CD4-positive, CD25-positive, alpha-beta regulatory T cell (primary cell): ENCODE measurements around the gene KIFC3. TPM values are rescaled to one million over a fixed set of nuclear protein-coding genes. Genes with fewer than 3 reads are reported as not detected.
"Not testable (repeated sequence)": the region's sequence is repeated elsewhere in the genome, so short reads cannot be mapped to it uniquely, and the experiment has no call there.

Experiments
- ATAC-seq, 2 donors: fragments of 150-1000 bp; cut with Tn5 transposase; one replicate each; pipeline ENCODE4 v1.10.0; 2021; ENCODE audit warnings: low read depth in 2 of 2, moderate number of reproducible peaks in 2 of 2, moderate library complexity in 1 of 2
- DNase-seq, 3 donors: peaks; one replicate each; pipeline versions ENCODE4 v3.0.0 to v3.0.0-alpha.2; 2012 to 2022; ENCODE audit warnings: mixed read lengths in 1 of 3
- H3K27ac ChIP-seq: one replicate; pipeline ENCODE4 v1.7.0; 2013; ENCODE audit warnings: mild to moderate bottlenecking, low read length; ENCODE audit not compliant: insufficient read depth, poor library complexity, severe bottlenecking
- H3K27me3 ChIP-seq: one replicate; pipeline ENCODE4 v1.7.0; 2013; ENCODE audit warnings: low read length; ENCODE audit not compliant: control insufficient read depth, insufficient read depth
- H3K36me3 ChIP-seq: one replicate; pipeline ENCODE4 v1.7.0; 2013; ENCODE audit warnings: mild to moderate bottlenecking, low read length, moderate library complexity; ENCODE audit not compliant: control insufficient read depth, insufficient read depth
- H3K4me1 ChIP-seq: 2 replicates; pipeline ENCODE4 v1.7.0; 2013; ENCODE audit warnings: mild to moderate bottlenecking, low read length; ENCODE audit not compliant: insufficient read depth, control insufficient read depth, poor library complexity, severe bottlenecking
- H3K4me3 ChIP-seq: one replicate; pipeline ENCODE4 v1.7.0; 2013; ENCODE audit warnings: low read depth, mild to moderate bottlenecking, low read length, moderate library complexity
- H3K9me3 ChIP-seq, 2 experiments: 1 replicate in 1 of 2; 2 replicates in 1 of 2; pipeline ENCODE4 v1.7.0; 2013; ENCODE audit warnings: low read length in 2 of 2, mild to moderate bottlenecking in 1 of 2, moderate library complexity in 1 of 2; ENCODE audit not compliant: control insufficient read depth in 2 of 2
- H3K27ac Mint-ChIP-seq, 3 donors: one replicate each; pipeline ENCODE4 v1.8.0; 2020 to 2022; ENCODE audit warnings: mild to moderate bottlenecking in 3 of 3, mixed read lengths in 3 of 3, moderate library complexity in 2 of 3
- H3K27me3 Mint-ChIP-seq: one replicate; pipeline ENCODE4 v1.8.0; 2022; ENCODE audit warnings: mild to moderate bottlenecking, mixed read lengths
- H3K36me3 Mint-ChIP-seq: one replicate; pipeline ENCODE4 v1.8.0; 2020; ENCODE audit warnings: mixed read lengths
- H3K4me1 Mint-ChIP-seq, 4 donors: one replicate each; pipeline ENCODE4 v1.8.0; 2020 to 2022; ENCODE audit warnings: mixed read lengths in 4 of 4, mild to moderate bottlenecking in 1 of 4
- H3K4me3 Mint-ChIP-seq, 4 donors: one replicate each; pipeline ENCODE4 v1.8.0; 2020 to 2022; ENCODE audit warnings: mild to moderate bottlenecking in 4 of 4, mixed read lengths in 4 of 4, moderate library complexity in 3 of 4
- H3K9me3 Mint-ChIP-seq, 7 donors: one replicate each; pipeline ENCODE4 v1.8.0; 2020 to 2022; ENCODE audit warnings: mixed read lengths in 7 of 7, mild to moderate bottlenecking in 3 of 7, moderate library complexity in 2 of 7
- polyA plus RNA-seq, 4 donors: library from polyadenylated mRNA; unstranded; fragments of 300-500 nt; fragmentation: Illumina TruSeq; gene quantifications; one replicate each; pipeline ENCODE4 v1.2.3, GENCODE V29; 2021
- total RNA-seq: library from RNA; stranded (reverse); gene quantifications from one replicate; pipeline ENCODE4 v1.2.3, GENCODE V29; 2022

KIFC3 gene
- total and polyA plus RNA-seq, 5 donors from 2014 or later = 1.2 TPM; not detected in 4

GRCh38 chr16:57722651-57723050 is 79.6 kb downstream of the KIFC3 start:
- Mint-ChIP-seq H3K27me3 (peaks cover 9% of the 10 kb centered on the region), H3K4me1 (no peaks in the 10 kb centered on the region), H3K27ac (no peak overlapping the region), H3K4me3 (no peak overlapping the region), H3K9me3 (peaks cover 0 to 2% (median 0%) of the 10 kb centered on the region in 7 donors), H3K36me3 (no peaks in the 10 kb centered on the region)
- Histone ChIP-seq H3K4me1 (no peaks in the 10 kb centered on the region), H3K27me3 (no peaks in the 10 kb centered on the region), H3K4me3 (no peak overlapping the region), H3K9me3 (no peaks in the 10 kb centered on the region), H3K27ac (no peak overlapping the region), H3K36me3 (no peaks in the 10 kb centered on the region)
- no peak for ATAC-seq
- no peak for DNase-seq

- Mint-ChIP-seq H3K36me3 (no peaks in the 10 kb centered on the region), H3K27ac (no peak overlapping the region), H3K4me3 (no peak overlapping the region), H3K9me3 (peaks cover 0 to 2% (median 0%) of the 10 kb centered on the region in 7 donors), H3K4me1 (no peaks in the 10 kb centered on the region), H3K27me3 (peaks cover 9% of the 10 kb centered on the region)
- Histone ChIP-seq H3K36me3 (no peaks in the 10 kb centered on the region), H3K4me3 (no peak overlapping the region), H3K9me3 (no peaks in the 10 kb centered on the region), H3K27me3 (no peaks in the 10 kb centered on the region), H3K27ac (no peak overlapping the region), H3K4me1 (no peaks in the 10 kb centered on the region)
- DNase-seq = no peak
- no peak for ATAC-seq
These were observed 80.1 kb downstream of the KIFC3 start for GRCh38 chr16:57722210-57722499.

GRCh38 chr16:57721356-57722209 is 80.7 kb downstream of the KIFC3 start:
- H3K9me3 ChIP-seq = no peaks in the 10 kb centered on the region
- DNase-seq (no peak), ATAC-seq (no peak)
- H3K9me3 Mint-ChIP-seq = peaks cover 0 to 2% (median 0%) of the 10 kb centered on the region in 7 donors
- no peak overlapping the region for H3K27ac ChIP-seq
- no peak overlapping the region for H3K4me3 ChIP-seq
- H3K27me3 Mint-ChIP-seq = peaks cover 11% of the 10 kb centered on the region
- no peaks in the 10 kb centered on the region for H3K36me3 Mint-ChIP-seq
- no peak overlapping the region for H3K4me3 Mint-ChIP-seq
- no peaks in the 10 kb centered on the region for H3K27me3 ChIP-seq
- no peaks in the 10 kb centered on the region for H3K36me3 ChIP-seq
- no peaks in the 10 kb centered on the region for H3K4me1 ChIP-seq
- no peak overlapping the region for H3K27ac Mint-ChIP-seq
- H3K4me1 Mint-ChIP-seq = no peaks in the 10 kb centered on the region

DNA sequence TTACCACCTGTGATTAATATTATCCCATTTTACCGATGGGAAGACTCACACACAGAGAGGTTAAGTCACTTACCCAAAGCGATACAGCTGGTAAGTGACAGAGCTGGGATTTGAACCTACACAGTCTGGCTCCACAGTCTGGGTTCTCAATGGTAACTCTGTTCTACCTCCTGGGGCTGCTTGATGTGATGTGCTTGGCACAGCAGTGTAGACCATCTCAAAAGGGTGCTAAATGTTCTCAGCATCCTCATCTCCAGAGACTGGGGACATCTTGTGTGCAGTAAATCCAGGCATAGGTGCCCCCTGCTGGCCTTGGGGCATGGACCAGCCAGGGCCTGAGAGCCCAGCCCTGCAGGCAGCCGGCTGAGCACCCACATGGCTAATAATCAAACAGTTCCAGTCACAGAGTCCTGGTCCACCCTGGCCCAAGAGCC is 82.1 kb downstream of the KIFC3 start:
- H3K4me3 Mint-ChIP-seq = no peak overlapping the region
- ATAC-seq (no peak), DNase-seq (peak in 2 of 3 donors; percentile 17 to 58)
- peaks cover 0 to 2% (median 0%) of the 10 kb centered on the region in 7 donors for H3K9me3 Mint-ChIP-seq
- Histone ChIP-seq H3K27me3 (no peaks in the 10 kb centered on the region), H3K4me3 (no peak overlapping the region), H3K36me3 (no peaks in the 10 kb centered on the region), H3K27ac (no peak overlapping the region), H3K9me3 (no peaks in the 10 kb centered on the region), H3K4me1 (no peaks in the 10 kb centered on the region)
- H3K27ac Mint-ChIP-seq = no peak overlapping the region
- H3K27me3 Mint-ChIP-seq = peaks cover 18% of the 10 kb centered on the region
- no peaks in the 10 kb centered on the region for H3K36me3 Mint-ChIP-seq
- no peaks in the 10 kb centered on the region for H3K4me1 Mint-ChIP-seq

- Mint-ChIP-seq H3K4me3 (no peak overlapping the region), H3K36me3 (no peaks in the 10 kb centered on the region), H3K4me1 (no peaks in the 10 kb centered on the region), H3K9me3 (no peaks in the 10 kb centered on the region), H3K27me3 (peaks cover 41% of the 10 kb centered on the region), H3K27ac (no peak overlapping the region)
- ATAC-seq = no peak
- Histone ChIP-seq H3K4me3 (no peak overlapping the region), H3K4me1 (no peaks in the 10 kb centered on the region), H3K27ac (no peak overlapping the region), H3K9me3 (no peaks in the 10 kb centered on the region), H3K36me3 (no peaks in the 10 kb centered on the region), H3K27me3 (peaks cover 10% of the 10 kb centered on the region)
- no peak for DNase-seq
These were observed 88.2 kb downstream of the KIFC3 start for GRCh38 chr16:57714047-57714446.

- Mint-ChIP-seq H3K4me3 (peak overlapping the region in 1 of 4 donors; percentile 38), H3K9me3 (no peaks in the 10 kb centered on the region), H3K36me3 (no peaks in the 10 kb centered on the region), H3K27ac (no peak overlapping the region), H3K27me3 (peaks cover 40% of the 10 kb centered on the region), H3K4me1 (no peaks in the 10 kb centered on the region)
- DNase-seq (no peak), ATAC-seq (no peak)
- peaks cover 10% of the 10 kb centered on the region for H3K27me3 ChIP-seq
- H3K36me3 ChIP-seq = no peaks in the 10 kb centered on the region
- no peaks in the 10 kb centered on the region for H3K9me3 ChIP-seq
- H3K27ac ChIP-seq = no peak overlapping the region
- H3K4me3 ChIP-seq = no peak overlapping the region
- H3K4me1 ChIP-seq = no peaks in the 10 kb centered on the region
These were observed 88.7 kb downstream of the KIFC3 start for GRCh38 chr16:57713596-57713995.

- H3K9me3 Mint-ChIP-seq, H3K27ac ChIP-seq, H3K36me3 ChIP-seq, H3K36me3 Mint-ChIP-seq, DNase-seq, ATAC-seq, H3K4me3 ChIP-seq, H3K27ac Mint-ChIP-seq, H3K4me1 Mint-ChIP-seq, H3K4me1 ChIP-seq, H3K27me3 ChIP-seq, H3K9me3 ChIP-seq, H3K4me3 Mint-ChIP-seq: not testable (repeated sequence)
- H3K27me3 Mint-ChIP-seq = peaks cover 50% of the 10 kb centered on the region
These were observed 89.7 kb downstream of the KIFC3 start for GRCh38 chr16:57712569-57712968.

DNA sequence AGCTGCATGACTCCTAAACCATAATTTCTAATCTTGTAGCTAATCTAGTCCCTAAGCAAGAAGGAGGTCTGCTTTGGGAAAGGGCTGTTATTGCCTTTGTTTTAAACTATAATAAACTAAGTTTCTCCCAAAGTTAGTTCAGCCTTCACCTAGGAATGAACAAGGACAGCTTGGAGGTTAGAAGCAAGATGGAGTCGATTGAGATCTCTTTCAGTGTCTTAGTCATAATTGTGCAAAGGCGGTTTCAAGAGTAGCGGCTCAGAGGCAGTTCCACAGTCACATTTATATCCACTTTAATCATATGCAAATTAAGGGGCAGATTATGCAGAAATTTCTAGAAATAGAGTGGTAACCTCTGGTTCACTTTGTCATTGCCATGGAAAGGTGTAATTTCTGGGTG is 90.3 kb downstream of the KIFC3 start:
- Histone ChIP-seq H3K36me3 (no peaks in the 10 kb centered on the region), H3K27me3 (peaks cover 10% of the 10 kb centered on the region), H3K4me3 (no peak overlapping the region), H3K9me3 (no peaks in the 10 kb centered on the region), H3K27ac (no peak overlapping the region), H3K4me1 (no peaks in the 10 kb centered on the region)
- H3K36me3 Mint-ChIP-seq = no peaks in the 10 kb centered on the region
- H3K9me3 Mint-ChIP-seq = no peaks in the 10 kb centered on the region
- ATAC-seq (no peak), DNase-seq (no peak)
- peaks cover 50% of the 10 kb centered on the region for H3K27me3 Mint-ChIP-seq
- H3K4me1 Mint-ChIP-seq = no peaks in the 10 kb centered on the region
- H3K27ac Mint-ChIP-seq = no peak overlapping the region
- no peak overlapping the region for H3K4me3 Mint-ChIP-seq
